Left lung (tissue), 10 donors: ENCODE data around the gene CCL2. TPM values are rescaled to one million over a fixed set of nuclear protein-coding genes. Genes with fewer than 3 reads are reported as not detected.

Source experiments
- ATAC-seq: fragments of 200-7000 bp; cut with Tn5 transposase; one replicate; pipeline ENCODE4 v1.9.1; 2020; ENCODE audit warnings: moderate library complexity
- DNase-seq, 4 donors: peaks; one replicate each; pipeline ENCODE4 v3.0.0-alpha.2; 2013 to 2020
- H3K27ac ChIP-seq, 2 donors: fragments of 200-600 bp; sonication (generic) in 1 of 2; one replicate each; pipeline versions ENCODE4 v1.5.0 to v1.8.0; 2020 to 2021
- H3K27me3 ChIP-seq, 2 donors: fragments of 200-600 bp; sonication (generic) in 1 of 2; one replicate each; pipeline versions ENCODE4 v1.5.0 to v1.8.0; 2020 to 2021
- H3K36me3 ChIP-seq, 2 donors: fragments of 200-600 bp; sonication (generic) in 1 of 2; one replicate each; pipeline versions ENCODE4 v1.5.0 to v1.8.0; 2020 to 2021
- H3K4me1 ChIP-seq, 2 donors: fragments of 200-600 bp; one replicate each; pipeline ENCODE4 v1.8.0; 2021
- H3K4me3 ChIP-seq, 2 donors: fragments of 200-600 bp; sonication (generic) in 1 of 2; one replicate each; pipeline versions ENCODE4 v1.5.0 to v1.8.0; 2020 to 2021; ENCODE audit warnings: mild to moderate bottlenecking in 1 of 2
- H3K9me3 ChIP-seq, 2 donors: fragments of 200-600 bp; sonication (generic) in 1 of 2; one replicate each; pipeline versions ENCODE4 v1.5.0 to v1.8.0; 2020 to 2021
- CTCF ChIP-seq, 2 donors: fragments of 200-600 bp; sonication (generic) in 1 of 2; IDR thresholded peaks; one replicate each; pipeline versions ENCODE4 v1.5.0 to v1.8.0; 2021; ENCODE audit warnings: antibody characterized with exemption in 2 of 2
- intact Hi-C, 2 donors: fragments of 100-400 bp; cut with DNase I; formaldehyde crosslinking; loops; one replicate each; pipeline versions ENCODE4 v1.11.2 to v1.14.2; 2022
- polyA plus RNA-seq, 6 donors: library from polyadenylated mRNA; unstranded; fragments of 120-200 nt; gene quantifications; one replicate each; pipeline ENCODE4 v1.2.1, GENCODE V29; 2013; ENCODE audit not compliant: insufficient read length in 6 of 6
- total RNA-seq, 2 donors: library from RNA; stranded (reverse); fragmentation: NEBNext Ultra II Directional; extraction: Animal tissue kit (Norgen Biotek cat#: 25700); gene quantifications; one replicate each; pipeline ENCODE4 v1.2.1, GENCODE V29; 2021
- donor health status: DM: no; HTN: yes; CAD: no.
- donor health status: DM: no; HTN: no; CAD: no.

Gene CCL2
- total and polyA plus RNA-seq, 8 donors: 47.4 to 444 (median 56.7) TPM

- H3K27me3 ChIP-seq: no peaks in the 10 kb centered on the region
- DNase-seq: no peak
- intact Hi-C loops: no loop called here
- no peaks in the 10 kb centered on the region for H3K9me3 ChIP-seq
- no peak overlapping the region for H3K4me3 ChIP-seq
- H3K27ac ChIP-seq: peak overlapping the region; percentile 77 to 78
- H3K36me3 ChIP-seq: no peaks in the 10 kb centered on the region
- peaks cover 61 to 83% of the 10 kb centered on the region in 2 donors for H3K4me1 ChIP-seq
- TF ChIP-seq CTCF (IDR thresholded peaks at IDR 0.05): no peak
- ATAC-seq: no peak
Observed at GRCh38 chr17:34253139-34253525, 2.0 kb upstream of the CCL2 start.

DNA sequence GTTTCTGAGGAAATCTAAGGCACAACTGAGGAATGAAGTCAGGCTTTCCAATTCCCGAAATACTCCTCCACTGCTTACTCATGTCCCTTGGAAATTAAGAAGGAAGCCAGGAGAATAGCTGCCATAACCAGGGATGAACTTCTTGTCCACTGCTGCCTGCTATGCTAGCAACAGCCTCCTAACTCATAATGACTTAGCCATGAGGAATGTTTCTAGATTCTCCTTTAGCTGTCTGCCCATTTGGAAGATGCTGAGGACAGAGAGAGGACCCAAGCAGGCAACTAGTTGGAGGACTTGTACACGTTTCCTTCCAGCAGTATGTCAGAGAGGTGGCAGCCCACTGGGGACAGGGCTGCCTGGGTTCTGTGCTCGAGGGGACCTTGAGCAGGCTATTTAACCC lies 939 bp upstream of the CCL2 start:
- Histone ChIP-seq H3K27me3 (no peaks in the 10 kb centered on the region), H3K9me3 (no peaks in the 10 kb centered on the region), H3K36me3 (no peaks in the 10 kb centered on the region), H3K4me1 (peaks cover 58 to 78% of the 10 kb centered on the region in 2 donors), H3K4me3 (no peak overlapping the region), H3K27ac (peak overlapping the region; percentile 77 to 78)
- no peak for DNase-seq
- intact Hi-C loops: no loop called here
- no peak for TF ChIP-seq CTCF (IDR thresholded peaks at IDR 0.05)
- peak; percentile 4 for ATAC-seq

- DNase-seq (no peak), ATAC-seq (no peak)
- Histone ChIP-seq H3K4me1 (peaks cover 48 to 70% of the 10 kb centered on the region in 2 donors), H3K36me3 (no peaks in the 10 kb centered on the region), H3K9me3 (no peaks in the 10 kb centered on the region), H3K27ac (peak overlapping the region; percentile 77 to 78), H3K4me3 (peak overlapping the region; percentile 14 to 46), H3K27me3 (no peaks in the 10 kb centered on the region)
- no peak for TF ChIP-seq CTCF (IDR thresholded peaks at IDR 0.05)
- intact Hi-C loops: no loop called here
Observed at GRCh38 chr17:34255381-34255732, 272 bp downstream of the CCL2 start.

DNA sequence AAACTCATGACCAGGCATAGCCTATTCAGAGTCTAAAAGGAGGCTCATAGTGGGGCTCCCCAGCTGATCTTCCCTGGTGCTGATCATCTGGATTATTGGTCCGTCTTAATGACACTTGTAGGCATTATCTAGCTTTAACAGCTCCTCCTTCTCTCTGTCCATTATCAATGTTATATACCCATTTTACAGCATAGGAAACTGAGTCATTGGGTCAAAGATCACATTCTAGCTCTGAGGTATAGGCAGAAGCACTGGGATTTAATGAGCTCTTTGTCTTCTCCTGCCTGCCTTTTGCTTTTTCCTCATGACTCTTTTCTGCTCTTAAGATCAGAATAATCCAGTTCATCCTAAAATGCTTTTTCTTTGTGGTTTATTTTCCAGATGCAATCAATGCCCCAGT lies 756 bp downstream of the CCL2 start:
- Histone ChIP-seq H3K27me3 (no peaks in the 10 kb centered on the region), H3K9me3 (no peaks in the 10 kb centered on the region), H3K36me3 (no peaks in the 10 kb centered on the region), H3K27ac (peak overlapping the region; percentile 77 to 78), H3K4me3 (peak overlapping the region; percentile 14 to 46), H3K4me1 (peaks cover 44 to 66% of the 10 kb centered on the region in 2 donors)
- ATAC-seq (no peak), DNase-seq (no peak)
- TF ChIP-seq CTCF (IDR thresholded peaks at IDR 0.05): no peak
- intact Hi-C loops: no loop called here

DNA sequence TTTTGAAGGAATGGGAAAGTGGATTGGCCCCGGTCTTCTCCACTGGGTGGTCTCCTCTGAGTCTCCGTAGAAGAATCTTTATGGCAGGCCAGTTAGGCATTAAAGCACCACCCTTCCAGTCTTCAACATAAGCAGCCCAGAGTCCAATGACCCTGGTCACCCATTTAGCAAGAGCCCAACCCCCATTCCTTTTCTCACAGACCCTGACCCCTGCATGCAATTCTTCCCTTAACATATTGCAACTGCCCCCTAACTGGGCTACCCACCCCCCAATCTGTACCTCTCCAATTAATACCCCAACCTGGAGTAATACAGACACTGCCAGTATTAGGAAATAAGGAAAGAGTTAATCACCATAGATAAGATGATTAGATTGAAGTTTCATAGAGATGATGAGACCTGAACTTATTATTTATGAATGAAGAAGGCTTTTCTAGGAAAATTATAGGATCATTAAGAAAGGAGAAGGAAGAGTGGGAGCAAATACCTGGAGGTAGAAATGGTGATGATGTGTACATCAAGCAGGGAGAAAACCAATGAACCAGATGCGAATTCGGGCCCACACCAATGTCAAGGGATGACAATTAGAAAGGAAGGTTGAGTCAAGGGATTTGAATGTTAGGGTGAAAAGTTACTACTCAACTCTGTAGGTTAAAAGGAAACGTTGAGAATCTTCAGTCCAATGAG lies 2.4 kb downstream of the CCL2 start:
- intact Hi-C loops: no loop called here
- TF ChIP-seq CTCF (IDR thresholded peaks at IDR 0.05): no peak
- Histone ChIP-seq H3K27me3 (no peaks in the 10 kb centered on the region), H3K36me3 (no peaks in the 10 kb centered on the region), H3K9me3 (no peaks in the 10 kb centered on the region), H3K27ac (peak overlapping the region in 1 of 2 donors; percentile 78), H3K4me3 (peak overlapping the region in 1 of 2 donors; percentile 46), H3K4me1 (peaks cover 33 to 49% of the 10 kb centered on the region in 2 donors)
- DNase-seq: no peak
- no peak for ATAC-seq
